ENCODE data around the gene MBNL3. TPM values are rescaled to one million over a fixed set of nuclear protein-coding genes. Genes with fewer than 3 reads are reported as not detected.
A peak's percentile ranks its signal among the peaks of the same experiment; 100 is the strongest.

MBNL3 gene
- total RNA-seq, 1 experiment from 2014 or later = 22.2 TPM

GRCh38 chrX:132426695-132427281 is 62.0 kb downstream of the MBNL3 start:
- Histone ChIP-seq H4K20me1 (ENCODE audit: insufficient read depth, low read depth, low read length) (no peaks in the 10 kb centered on the region), H3K4me1 (ENCODE audit: low read length) (no peaks in the 10 kb centered on the region), H3K27me3 (ENCODE audit: low read length) (no peaks in the 10 kb centered on the region), H3K9me2 (replicated peaks; ENCODE audit: insufficient read depth, low read length) (no peaks in the 10 kb centered on the region), H2AFZ (ENCODE audit: low read length) (no peak overlapping the region), H3K36me3 (ENCODE audit: insufficient read depth, low read length) (no peaks in the 10 kb centered on the region), H3K4me3 (ENCODE audit: low read length) (no peak overlapping the region), H3K4me2 (ENCODE audit: low read depth, low read length, poor library complexity, severe bottlenecking) (no peak overlapping the region), H3K27ac (ENCODE audit: low read length) (no peak overlapping the region), H3K79me2 (ENCODE audit: low read length) (no peaks in the 10 kb centered on the region), H3K9ac (ENCODE audit: low read length) (no peak overlapping the region), H3K9me3 (ENCODE audit: low read length) (no peaks in the 10 kb centered on the region)
- no peak for DNase-seq

GRCh38 chrX:132425744-132426318 is 63.0 kb downstream of the MBNL3 start:
- no peaks in the 10 kb centered on the region for H3K36me3 ChIP-seq (ENCODE audit: insufficient read depth, low read length)
- no peaks in the 10 kb centered on the region for H3K79me2 ChIP-seq (ENCODE audit: low read length)
- H3K27ac ChIP-seq (ENCODE audit: low read length) = no peak overlapping the region
- no peaks in the 10 kb centered on the region for H3K9me3 ChIP-seq (ENCODE audit: low read length)
- H2AFZ ChIP-seq (ENCODE audit: low read length) = no peak overlapping the region
- no peak overlapping the region for H3K4me2 ChIP-seq (ENCODE audit: low read depth, low read length, poor library complexity, severe bottlenecking)
- no peaks in the 10 kb centered on the region for H3K4me1 ChIP-seq (ENCODE audit: low read length)
- no peak overlapping the region for H3K4me3 ChIP-seq (ENCODE audit: low read length)
- no peaks in the 10 kb centered on the region for H3K27me3 ChIP-seq (ENCODE audit: low read length)
- no peak overlapping the region for H3K9ac ChIP-seq (ENCODE audit: low read length)
- no peaks in the 10 kb centered on the region for H4K20me1 ChIP-seq (ENCODE audit: insufficient read depth, low read depth, low read length)
- H3K9me2 ChIP-seq (replicated peaks; ENCODE audit: insufficient read depth, low read length) = no peaks in the 10 kb centered on the region
- DNase-seq = no peak

GRCh38 chrX:132423323-132423722 is 65.5 kb downstream of the MBNL3 start:
- DNase-seq = no peak
- no peak overlapping the region for H3K4me2 ChIP-seq (ENCODE audit: low read depth, low read length, poor library complexity, severe bottlenecking)

GRCh38 chrX:132415012-132415411 is 73.8 kb downstream of the MBNL3 start:
- no peak overlapping the region for H3K4me3 ChIP-seq (ENCODE audit: low read length)
- H3K4me2 ChIP-seq (ENCODE audit: low read depth, low read length, poor library complexity, severe bottlenecking) = no peak overlapping the region
- H3K9me3 ChIP-seq (ENCODE audit: low read length) = no peaks in the 10 kb centered on the region
- no peak overlapping the region for H3K9ac ChIP-seq (ENCODE audit: low read length)
- no peaks in the 10 kb centered on the region for H4K20me1 ChIP-seq (ENCODE audit: insufficient read depth, low read depth, low read length)
- no peaks in the 10 kb centered on the region for H3K27me3 ChIP-seq (ENCODE audit: low read length)
- H3K36me3 ChIP-seq (ENCODE audit: insufficient read depth, low read length) = no peaks in the 10 kb centered on the region
- no peaks in the 10 kb centered on the region for H3K4me1 ChIP-seq (ENCODE audit: low read length)
- no peak overlapping the region for H3K27ac ChIP-seq (ENCODE audit: low read length)
- no peak overlapping the region for H2AFZ ChIP-seq (ENCODE audit: low read length)
- H3K9me2 ChIP-seq (replicated peaks; ENCODE audit: insufficient read depth, low read length) = no peaks in the 10 kb centered on the region
- no peaks in the 10 kb centered on the region for H3K79me2 ChIP-seq (ENCODE audit: low read length)
- no peak for DNase-seq

More at GRCh38 chrX:132423323-132423722, 65.5 kb downstream of the MBNL3 start:
- no peaks in the 10 kb centered on the region for H3K36me3 ChIP-seq (ENCODE audit: insufficient read depth, low read length)
- H2AFZ ChIP-seq (ENCODE audit: low read length) = no peak overlapping the region
- no peaks in the 10 kb centered on the region for H4K20me1 ChIP-seq (ENCODE audit: insufficient read depth, low read depth, low read length)
- no peak overlapping the region for H3K27ac ChIP-seq (ENCODE audit: low read length)
- H3K9me2 ChIP-seq (replicated peaks; ENCODE audit: insufficient read depth, low read length) = no peaks in the 10 kb centered on the region
- H3K4me1 ChIP-seq (ENCODE audit: low read length) = no peaks in the 10 kb centered on the region
- no peak overlapping the region for H3K9ac ChIP-seq (ENCODE audit: low read length)
- H3K27me3 ChIP-seq (ENCODE audit: low read length) = no peaks in the 10 kb centered on the region
- H3K9me3 ChIP-seq (ENCODE audit: low read length) = no peaks in the 10 kb centered on the region
- no peak overlapping the region for H3K4me3 ChIP-seq (ENCODE audit: low read length)
- H3K79me2 ChIP-seq (ENCODE audit: low read length) = no peaks in the 10 kb centered on the region

GRCh38 chrX:132414404-132414803 is 74.4 kb downstream of the MBNL3 start:
- H3K27me3 ChIP-seq (ENCODE audit: low read length) = no peaks in the 10 kb centered on the region
- H4K20me1 ChIP-seq (ENCODE audit: insufficient read depth, low read depth, low read length) = no peaks in the 10 kb centered on the region
- no peak overlapping the region for H2AFZ ChIP-seq (ENCODE audit: low read length)
- no peak overlapping the region for H3K4me2 ChIP-seq (ENCODE audit: low read depth, low read length, poor library complexity, severe bottlenecking)
- H3K4me1 ChIP-seq (ENCODE audit: low read length) = no peaks in the 10 kb centered on the region
- no peak overlapping the region for H3K4me3 ChIP-seq (ENCODE audit: low read length)
- H3K36me3 ChIP-seq (ENCODE audit: insufficient read depth, low read length) = no peaks in the 10 kb centered on the region
- no peak overlapping the region for H3K27ac ChIP-seq (ENCODE audit: low read length)
- no peaks in the 10 kb centered on the region for H3K79me2 ChIP-seq (ENCODE audit: low read length)
- H3K9ac ChIP-seq (ENCODE audit: low read length) = no peak overlapping the region
- H3K9me3 ChIP-seq (ENCODE audit: low read length) = no peaks in the 10 kb centered on the region
- H3K9me2 ChIP-seq (replicated peaks; ENCODE audit: insufficient read depth, low read length) = no peaks in the 10 kb centered on the region
- DNase-seq = no peak

- Histone ChIP-seq H3K4me2 (ENCODE audit: low read depth, low read length, poor library complexity, severe bottlenecking) (no peak overlapping the region), H3K4me3 (ENCODE audit: low read length) (no peak overlapping the region), H2AFZ (ENCODE audit: low read length) (no peak overlapping the region), H3K4me1 (ENCODE audit: low read length) (no peaks in the 10 kb centered on the region), H3K27me3 (ENCODE audit: low read length) (no peaks in the 10 kb centered on the region), H3K9ac (ENCODE audit: low read length) (no peak overlapping the region), H3K9me2 (replicated peaks; ENCODE audit: insufficient read depth, low read length) (no peaks in the 10 kb centered on the region), H3K9me3 (ENCODE audit: low read length) (no peaks in the 10 kb centered on the region), H3K36me3 (ENCODE audit: insufficient read depth, low read length) (no peaks in the 10 kb centered on the region), H3K79me2 (ENCODE audit: low read length) (no peaks in the 10 kb centered on the region), H3K27ac (ENCODE audit: low read length) (no peak overlapping the region), H4K20me1 (ENCODE audit: insufficient read depth, low read depth, low read length) (no peaks in the 10 kb centered on the region)
- DNase-seq = peak; percentile 55
These were observed 75.4 kb downstream of the MBNL3 start for GRCh38 chrX:132413459-132413858.

- Histone ChIP-seq H3K9me3 (ENCODE audit: low read length) (no peaks in the 10 kb centered on the region), H3K9ac (ENCODE audit: low read length) (no peak overlapping the region), H3K4me1 (ENCODE audit: low read length) (no peaks in the 10 kb centered on the region), H3K9me2 (replicated peaks; ENCODE audit: insufficient read depth, low read length) (no peaks in the 10 kb centered on the region), H3K4me3 (ENCODE audit: low read length) (no peak overlapping the region), H3K36me3 (ENCODE audit: insufficient read depth, low read length) (no peaks in the 10 kb centered on the region), H3K27ac (ENCODE audit: low read length) (no peak overlapping the region), H4K20me1 (ENCODE audit: insufficient read depth, low read depth, low read length) (no peaks in the 10 kb centered on the region), H3K27me3 (ENCODE audit: low read length) (no peaks in the 10 kb centered on the region), H2AFZ (ENCODE audit: low read length) (no peak overlapping the region), H3K79me2 (ENCODE audit: low read length) (no peaks in the 10 kb centered on the region), H3K4me2 (ENCODE audit: low read depth, low read length, poor library complexity, severe bottlenecking) (no peak overlapping the region)
- DNase-seq = no peak
These were observed 76.6 kb downstream of the MBNL3 start for GRCh38 chrX:132412208-132412607.

- Histone ChIP-seq H3K9me2 (replicated peaks; ENCODE audit: insufficient read depth, low read length) (no peaks in the 10 kb centered on the region), H3K79me2 (ENCODE audit: low read length) (no peaks in the 10 kb centered on the region), H3K27me3 (ENCODE audit: low read length) (no peaks in the 10 kb centered on the region), H3K27ac (ENCODE audit: low read length) (no peak overlapping the region), H3K4me3 (ENCODE audit: low read length) (no peak overlapping the region), H3K4me1 (ENCODE audit: low read length) (no peaks in the 10 kb centered on the region), H3K36me3 (ENCODE audit: insufficient read depth, low read length) (no peaks in the 10 kb centered on the region), H4K20me1 (ENCODE audit: insufficient read depth, low read depth, low read length) (no peaks in the 10 kb centered on the region), H3K9me3 (ENCODE audit: low read length) (no peaks in the 10 kb centered on the region), H3K4me2 (ENCODE audit: low read depth, low read length, poor library complexity, severe bottlenecking) (no peak overlapping the region), H2AFZ (ENCODE audit: low read length) (no peak overlapping the region), H3K9ac (ENCODE audit: low read length) (no peak overlapping the region)
- no peak for DNase-seq
These were observed 77.4 kb downstream of the MBNL3 start for GRCh38 chrX:132411310-132411977.

Measured in Karpas-422 (cell line).